AG04450 (cell line): ENCODE data around the gene PXDC1. TPM values are rescaled to one million over a fixed set of nuclear protein-coding genes. Genes with fewer than 3 reads are reported as not detected.
A peak's percentile ranks its signal among the peaks of the same experiment; 100 is the strongest.

ENCODE experiments used
- CTCF ChIA-PET: fragments of 300-600, 350-600 bp; formaldehyde crosslinking; extraction: SDS; loops from one replicate; lab custom pipeline; 2022; ENCODE audit warnings: antibody characterized with exemption, inconsistent platforms; lab: Charles Lee
- POLR2A ChIA-PET: fragments of 350-600 bp; formaldehyde crosslinking; extraction: SDS; loops from one replicate; lab custom pipeline; 2021; ENCODE audit warnings: antibody characterized with exemption, inconsistent platforms; lab: Yijun Ruan, JAX
- DNase-seq: peaks from one replicate; pipeline ENCODE4 v3.0.0-alpha.2; 2011; ENCODE audit warnings: low read depth, low spot score
- H3K27ac ChIP-seq: one replicate; pipeline ENCODE4 v1.5.1; 2012; ENCODE audit warnings: low read depth, low read length, control low read depth
- H3K27me3 ChIP-seq: one replicate; pipeline ENCODE4 v1.6.0; 2012; ENCODE audit warnings: low read length; ENCODE audit not compliant: control insufficient read depth, insufficient read depth
- H3K4me3 ChIP-seq: 2 replicates; pipeline ENCODE4 v1.5.1; 2011; ENCODE audit warnings: mild to moderate bottlenecking, low read depth, low read length, control low read depth
- H3K9me3 ChIP-seq: 2 replicates; pipeline ENCODE4 v1.5.1; 2012; ENCODE audit warnings: low read length; ENCODE audit not compliant: control insufficient read depth, insufficient read depth
- CTCF ChIP-seq: IDR thresholded peaks from 2 replicates; pipeline ENCODE4 v1.5.1; 2011; ENCODE audit warnings: low read depth, low read length, control low read depth, inconsistent platforms
- polyA plus RNA-seq: library from polyadenylated mRNA; depleted of rRNA; stranded (reverse); fragments of >200 nt; gene quantifications from 2 replicates; pipeline ENCODE4 v1.2.3, GENCODE V29; 2011

PXDC1 gene
- polyA plus RNA-seq, 1 experiment = 13.5 TPM

GRCh38 chr6:3797231-3798054 lies 45.9 kb upstream of the PXDC1 start:
- ChIA-PET CTCF (interaction anchor here (1.3 kb wide), 1 partner anchor 181 kb away, joined by 6 read pairs; no protein-coding TSS in a partner anchor), POLR2A (interaction anchor here (0.6 to 2.1 kb wide), 2 partner anchors 29 to 45 kb away, joined by 4 to 7 read pairs; no protein-coding TSS in a partner anchor)
- Histone ChIP-seq H3K27ac (peak overlapping the region; percentile 93), H3K27me3 (no peaks in the 10 kb centered on the region), H3K4me3 (no peak overlapping the region), H3K9me3 (no peaks in the 10 kb centered on the region)
- DNase-seq = peak; percentile 45
- no peak for TF ChIP-seq CTCF

- ChIA-PET CTCF (interaction anchor here (0.8 to 1.8 kb wide), 3 partner anchors 21 to 182 kb away, joined by 3 to 6 read pairs (median 5); no protein-coding TSS in a partner anchor), POLR2A (interaction anchor here (2.1 kb wide), 1 partner anchor 29 kb away, joined by 7 read pairs; no protein-coding TSS in a partner anchor)
- Histone ChIP-seq H3K9me3 (no peaks in the 10 kb centered on the region), H3K27ac (no peak overlapping the region), H3K27me3 (no peaks in the 10 kb centered on the region), H3K4me3 (no peak overlapping the region)
- TF ChIP-seq CTCF = no peak
- no peak for DNase-seq
These were observed 45.2 kb upstream of the PXDC1 start for GRCh38 chr6:3796719-3797041.

DNA sequence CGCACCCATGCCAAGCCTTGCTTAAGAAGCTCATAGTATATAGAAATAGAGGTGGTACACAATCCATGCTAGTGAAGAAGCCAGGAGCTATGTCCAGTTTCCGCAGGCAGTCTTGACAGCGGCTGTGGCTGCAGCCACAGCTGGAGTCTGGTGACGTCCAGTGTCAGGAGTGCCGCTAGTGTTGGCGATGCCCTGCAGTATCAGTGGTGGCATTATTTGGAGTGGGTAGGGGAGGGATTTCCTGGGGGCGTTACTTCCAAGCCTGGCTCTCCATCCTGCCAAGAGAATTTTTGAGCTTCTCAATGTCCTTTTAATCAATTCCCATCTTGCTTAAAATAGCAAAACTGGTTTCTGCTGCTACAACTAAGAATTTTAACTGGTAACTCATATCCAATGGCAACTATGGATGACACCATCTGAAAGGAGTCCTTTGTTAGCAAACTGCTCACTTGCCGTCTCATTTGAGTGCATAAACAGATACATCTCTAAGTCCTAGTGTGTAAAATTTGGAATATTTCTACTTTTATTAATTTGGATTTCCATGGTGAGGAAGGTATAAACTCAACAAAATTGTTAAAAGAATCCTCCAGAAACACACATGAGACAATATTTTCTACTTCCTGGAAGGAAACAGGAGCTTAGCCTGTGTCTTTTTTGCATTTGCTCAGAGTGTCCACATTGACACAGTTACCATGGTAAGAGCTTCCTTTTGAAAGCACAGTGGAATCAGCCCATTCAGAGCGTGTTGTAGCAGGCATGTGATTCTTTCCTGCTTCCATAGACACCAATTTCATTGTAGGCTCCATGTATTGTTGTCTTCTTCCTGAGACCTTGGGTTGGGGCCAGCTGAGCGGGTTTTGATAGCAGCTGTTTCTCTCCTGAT lies 44.6 kb upstream of the PXDC1 start:
- Histone ChIP-seq H3K27me3 (no peaks in the 10 kb centered on the region), H3K27ac (no peak overlapping the region), H3K9me3 (no peaks in the 10 kb centered on the region), H3K4me3 (no peak overlapping the region)
- ChIA-PET CTCF (interaction anchor here (0.8 to 1.8 kb wide), 2 partner anchors 20 to 182 kb away, joined by 3 to 5 read pairs; no protein-coding TSS in a partner anchor), POLR2A (interaction anchor here (2.1 kb wide), 1 partner anchor 30 kb away, joined by 7 read pairs; no protein-coding TSS in a partner anchor)
- no peak for TF ChIP-seq CTCF
- DNase-seq = no peak

DNA sequence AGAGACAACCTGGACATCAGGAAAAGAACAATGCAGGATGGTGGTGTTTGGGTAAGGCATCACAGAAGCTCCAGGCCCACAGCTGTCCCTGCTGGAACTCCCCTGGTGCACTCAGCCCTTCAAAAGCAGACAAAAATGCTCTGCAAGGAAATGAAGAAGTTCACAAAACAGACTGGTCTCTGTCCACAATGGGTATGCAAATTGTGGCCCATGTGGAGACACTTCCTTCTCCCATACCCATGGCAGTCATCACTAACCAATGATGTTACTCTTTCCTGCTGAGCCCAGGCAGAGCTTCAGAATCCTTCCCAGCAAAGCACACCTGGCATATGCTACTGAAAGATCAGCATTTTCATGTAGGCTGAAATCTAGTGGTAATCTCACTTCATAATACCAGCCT lies 42.6 kb upstream of the PXDC1 start:
- Histone ChIP-seq H3K27me3 (no peaks in the 10 kb centered on the region), H3K9me3 (no peaks in the 10 kb centered on the region), H3K4me3 (no peak overlapping the region), H3K27ac (no peak overlapping the region)
- no peak for TF ChIP-seq CTCF
- DNase-seq = no peak
- ChIA-PET POLR2A (no interaction called here), CTCF (no interaction called here)
